HG02571 (cell line): Measurements from ENCODE around the gene DOCK2.

Experiments used
- ATAC-seq: cut with Tn5 transposase; IDR thresholded peaks from one replicate; pipeline ENCODE4 v1.9.1; 2021; ENCODE audit warnings: mild to moderate bottlenecking, moderate library complexity; ENCODE audit not compliant: unreplicated experiment

The DOCK2 gene

DNA sequence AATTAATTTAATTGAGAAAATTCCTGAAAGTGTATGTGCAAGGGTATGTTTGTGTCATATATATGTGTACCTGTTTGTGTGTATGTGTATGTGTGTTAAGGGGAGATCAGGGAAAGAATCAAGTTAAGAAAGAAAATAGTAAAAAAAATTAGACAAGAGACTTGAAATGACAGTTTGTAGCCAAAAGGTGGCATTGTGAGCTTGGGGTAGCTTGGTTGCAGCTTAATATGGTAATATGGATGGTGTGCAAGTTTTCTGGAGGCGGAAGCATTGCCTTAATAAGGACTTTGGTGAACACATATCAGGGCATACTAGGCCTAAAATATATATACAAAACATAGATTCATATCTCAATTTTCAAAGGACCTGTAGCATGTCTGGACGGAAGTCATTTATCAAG is 213.3 kb downstream of the DOCK2 start:
- ATAC-seq: no peak

DNA sequence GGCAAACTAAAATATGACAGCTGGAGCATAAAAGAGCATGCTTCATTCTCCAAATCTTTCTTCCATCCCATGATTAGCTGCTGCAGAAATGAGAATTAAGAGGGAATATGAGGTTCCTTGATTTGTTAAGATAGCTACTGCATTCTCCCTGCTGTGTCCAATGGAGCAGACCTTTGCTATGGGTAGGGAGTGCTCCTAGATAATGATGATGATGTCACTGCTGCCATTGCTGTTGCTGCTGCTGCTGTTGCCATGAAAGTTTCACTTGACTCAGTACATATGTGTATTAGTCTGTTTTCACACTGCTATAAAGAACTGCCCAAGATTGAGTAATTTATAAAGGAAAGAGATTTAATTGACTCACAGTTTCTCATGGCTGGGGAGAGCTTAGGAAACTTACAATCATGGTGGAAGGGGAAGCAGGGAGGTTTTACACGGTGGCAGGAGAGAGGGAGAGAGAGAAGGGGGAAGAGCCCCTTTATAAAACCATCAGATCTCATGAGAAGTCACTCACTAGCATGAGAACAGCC is 214.3 kb downstream of the DOCK2 start:
- ATAC-seq: no peak

DNA sequence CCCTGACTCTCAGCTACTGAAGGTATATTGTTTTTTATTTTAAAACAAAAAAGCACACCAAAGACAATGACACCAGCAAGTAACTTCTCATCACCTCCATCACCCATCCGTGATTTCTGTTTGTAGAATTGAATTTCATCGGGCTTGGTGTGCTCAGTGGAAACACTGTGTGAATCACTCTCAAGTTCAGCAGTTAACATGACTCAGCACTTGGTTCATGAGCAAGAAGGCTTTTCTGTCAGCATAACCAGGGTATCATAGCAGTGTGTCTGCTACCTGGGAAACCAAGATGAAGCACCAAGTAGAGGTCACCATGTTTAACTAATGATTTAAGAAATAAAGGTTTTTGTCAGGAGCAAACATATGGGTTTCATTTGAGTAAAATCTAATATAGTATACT is 219.5 kb downstream of the DOCK2 start:
- no peak for ATAC-seq

DNA sequence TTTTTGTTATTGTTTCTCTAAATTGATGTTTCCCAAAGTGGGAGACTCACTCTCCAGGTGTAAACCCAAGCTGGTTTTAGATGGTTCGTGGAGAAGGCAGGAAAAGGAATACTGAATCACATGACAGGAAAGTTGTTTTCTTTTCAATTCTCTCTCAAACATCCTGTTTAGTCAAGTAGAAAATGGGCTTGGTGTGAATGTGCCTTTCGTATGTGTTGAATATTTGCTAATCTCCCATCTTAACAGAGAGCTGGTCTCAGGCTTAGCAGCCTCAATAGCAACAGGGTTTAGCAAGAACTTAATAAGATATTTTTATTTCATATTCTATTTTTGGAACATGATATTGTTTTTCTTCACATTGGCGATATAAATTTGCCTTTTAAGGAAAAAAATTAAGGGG is 223.5 kb downstream of the DOCK2 start:
- ATAC-seq: no peak

DNA sequence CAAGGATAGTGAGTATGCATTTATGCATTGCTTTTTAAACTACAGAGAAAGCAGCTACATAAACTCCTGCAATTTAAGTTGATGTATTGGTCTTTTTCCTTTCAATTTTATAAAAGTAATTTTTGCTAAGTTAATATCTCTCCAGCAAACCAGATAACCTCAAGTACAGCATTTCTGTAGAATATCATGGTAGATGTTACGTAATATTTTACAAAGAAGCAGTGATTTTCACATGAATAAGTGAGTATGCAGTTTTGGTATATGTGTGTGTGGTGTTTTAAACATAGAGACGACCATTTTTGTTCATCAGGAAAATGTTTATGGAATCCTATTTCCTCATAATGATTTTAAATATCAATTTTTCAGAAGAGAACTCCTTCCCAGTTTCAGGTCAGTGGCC is 224.4 kb downstream of the DOCK2 start:
- ATAC-seq: no peak

DNA sequence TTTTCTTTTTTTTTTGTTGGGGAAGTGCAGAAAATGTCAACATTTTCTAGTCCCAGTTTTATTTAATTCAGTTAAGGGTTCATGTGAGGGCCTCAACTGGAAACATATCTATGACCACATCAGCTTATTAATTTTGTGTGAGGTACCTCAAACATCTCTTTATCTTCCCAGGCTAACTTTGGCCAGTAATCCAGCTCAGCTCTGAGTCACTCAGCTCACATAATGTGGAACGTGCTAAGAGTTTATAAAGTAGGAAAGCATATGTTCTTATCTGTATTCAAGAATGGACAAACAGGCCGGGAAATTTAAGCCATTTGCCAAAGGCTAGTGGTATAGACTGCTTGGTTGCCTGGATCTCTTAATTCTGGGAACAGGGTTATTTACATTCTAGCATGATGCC is 224.9 kb downstream of the DOCK2 start:
- ATAC-seq: no peak

DNA sequence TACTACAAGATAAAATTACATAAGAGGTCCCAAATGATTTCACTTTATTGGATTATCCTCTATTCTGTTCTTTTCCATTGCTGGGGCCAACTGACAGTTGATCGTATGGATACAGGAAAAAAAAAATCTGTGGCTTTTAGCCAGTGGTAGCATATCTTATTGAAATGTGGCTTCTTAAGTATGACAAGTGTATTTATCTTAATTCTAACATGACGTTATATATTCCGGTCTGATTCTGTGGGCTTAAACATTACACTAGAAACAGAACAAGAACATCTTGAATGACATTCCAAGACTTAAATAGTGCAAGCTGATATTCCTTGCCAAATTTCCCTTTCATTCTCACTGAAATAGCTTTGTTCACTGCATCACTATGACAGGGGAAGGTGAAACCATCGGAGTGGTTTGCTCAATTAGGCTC is 225.3 kb downstream of the DOCK2 start:
- ATAC-seq: no peak

DNA sequence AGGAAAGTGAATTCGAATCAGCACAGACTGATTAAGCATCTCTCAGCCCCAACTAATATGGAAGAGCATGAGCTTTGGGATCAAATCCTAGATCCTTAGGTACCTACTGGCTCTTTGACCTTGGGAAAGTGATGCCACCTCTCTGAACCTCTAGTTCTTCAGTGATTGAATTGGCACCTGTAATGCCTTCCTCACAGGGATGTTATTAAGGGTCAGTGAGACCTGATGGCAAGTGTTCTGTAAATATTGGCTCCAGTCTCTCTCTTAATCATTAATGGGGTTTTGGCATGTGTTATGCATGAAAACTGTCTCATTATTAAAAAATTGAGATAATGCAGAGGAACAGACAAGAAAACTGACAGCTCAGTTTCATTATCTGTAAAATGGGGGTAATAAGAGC is 227.4 kb downstream of the DOCK2 start:
- no peak for ATAC-seq

DNA sequence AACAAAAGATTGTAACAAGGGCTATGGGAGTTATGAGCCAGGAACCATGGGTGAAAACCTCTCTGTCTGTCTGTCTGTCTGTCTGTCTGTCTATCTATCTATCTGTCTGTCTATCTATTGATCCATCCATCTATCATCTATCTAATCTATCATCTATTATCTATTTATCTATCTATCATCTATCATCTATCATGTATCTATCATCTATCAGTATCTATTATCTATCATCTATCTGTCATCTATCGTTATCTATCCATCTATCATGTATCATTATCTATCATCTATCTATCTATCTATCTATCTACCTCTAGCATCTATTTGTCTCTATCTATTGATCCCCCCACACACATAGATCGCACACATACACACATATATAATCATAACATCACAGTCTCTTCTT is 230.3 kb downstream of the DOCK2 start:
- ATAC-seq: no peak

DNA sequence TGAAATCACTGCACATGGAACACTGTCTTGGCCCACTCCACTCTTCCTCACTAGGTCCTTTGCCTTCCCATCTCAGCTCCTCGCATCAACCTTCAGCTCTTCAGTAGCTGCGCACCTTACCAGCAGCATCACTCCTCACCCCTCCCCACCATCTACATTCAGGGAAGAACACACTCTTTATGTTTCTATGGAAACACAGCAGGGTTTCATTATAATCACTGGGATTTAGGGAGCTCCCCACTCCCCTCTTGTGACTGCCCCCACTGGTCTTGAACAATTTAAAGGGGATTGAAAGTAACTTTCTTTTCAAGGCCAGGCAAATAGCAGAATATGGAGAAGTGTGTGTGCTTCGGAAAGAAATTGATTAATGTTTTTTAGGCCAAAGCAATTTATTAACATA is 232.0 kb downstream of the DOCK2 start:
- no peak for ATAC-seq

DNA sequence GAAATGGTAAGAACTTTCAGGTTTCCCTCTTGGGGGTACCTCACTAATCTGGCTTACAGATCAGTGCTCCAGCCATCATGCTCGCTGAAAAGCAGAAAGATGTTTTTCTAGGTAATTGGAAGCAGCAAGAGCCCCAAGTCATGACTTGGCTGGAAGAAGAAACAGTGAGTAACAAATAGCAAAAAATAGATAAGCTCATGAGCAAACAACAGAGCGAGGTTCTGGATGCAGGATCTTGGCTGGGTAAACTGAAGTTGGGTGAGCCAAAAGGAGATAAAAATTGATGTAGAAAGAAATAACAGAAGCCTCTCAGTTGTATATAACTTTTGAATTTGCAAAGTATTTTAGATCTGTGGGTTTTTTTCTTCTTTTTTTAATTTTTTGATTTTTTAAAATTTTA is 233.1 kb downstream of the DOCK2 start:
- ATAC-seq: no peak

DNA sequence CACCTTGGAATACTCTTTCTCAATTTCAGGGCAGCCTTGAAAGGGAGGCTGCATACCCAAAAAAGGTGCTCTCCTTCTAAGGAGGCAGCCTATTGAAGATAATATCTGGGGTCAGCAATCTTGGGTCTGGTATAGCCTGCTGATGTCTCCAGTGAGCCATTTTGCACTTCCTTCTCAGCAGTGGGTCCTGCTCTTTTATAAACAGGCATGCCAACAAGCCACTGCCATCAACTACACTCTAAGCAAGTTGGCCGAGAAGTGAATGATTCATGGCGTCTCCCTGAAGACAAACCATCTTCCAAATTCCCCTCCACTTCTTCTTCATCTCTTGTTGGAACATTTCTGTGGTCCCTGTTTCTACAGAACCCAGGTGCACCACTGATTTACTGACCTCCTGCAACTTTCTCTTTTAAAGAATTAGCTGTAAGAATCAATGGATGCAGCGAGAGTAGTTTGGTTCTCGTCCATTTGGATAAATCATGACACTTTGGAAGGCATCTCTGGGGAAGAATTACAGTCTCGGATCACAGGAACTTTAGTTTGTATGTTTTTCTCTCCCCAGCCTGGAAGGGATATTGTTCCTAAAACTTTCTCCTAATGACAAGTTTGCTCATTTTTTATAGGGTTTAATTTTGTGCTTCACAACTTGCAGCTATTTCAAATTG is 234.9 kb downstream of the DOCK2 start:
- ATAC-seq: no peak

DNA sequence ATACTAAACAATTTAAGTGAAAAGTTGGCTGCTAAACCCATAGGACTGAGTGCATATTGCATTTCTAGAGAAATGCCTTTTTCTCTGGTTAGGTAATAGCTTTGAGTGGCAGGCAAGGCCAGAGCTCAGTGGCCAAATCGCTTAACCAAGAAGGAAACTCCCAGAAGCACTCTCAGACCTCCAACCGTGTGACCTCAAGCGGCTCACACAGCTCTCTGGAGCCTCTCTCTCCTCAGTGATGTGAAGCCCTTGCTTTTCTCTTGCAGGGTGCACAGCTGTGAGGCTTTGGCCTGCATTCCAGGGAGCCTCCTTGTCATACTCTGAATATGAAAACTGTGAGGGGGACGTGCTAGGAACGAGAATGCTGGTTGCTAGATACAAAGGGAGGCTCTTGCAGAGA is 236.6 kb downstream of the DOCK2 start:
- ATAC-seq: no peak

DNA sequence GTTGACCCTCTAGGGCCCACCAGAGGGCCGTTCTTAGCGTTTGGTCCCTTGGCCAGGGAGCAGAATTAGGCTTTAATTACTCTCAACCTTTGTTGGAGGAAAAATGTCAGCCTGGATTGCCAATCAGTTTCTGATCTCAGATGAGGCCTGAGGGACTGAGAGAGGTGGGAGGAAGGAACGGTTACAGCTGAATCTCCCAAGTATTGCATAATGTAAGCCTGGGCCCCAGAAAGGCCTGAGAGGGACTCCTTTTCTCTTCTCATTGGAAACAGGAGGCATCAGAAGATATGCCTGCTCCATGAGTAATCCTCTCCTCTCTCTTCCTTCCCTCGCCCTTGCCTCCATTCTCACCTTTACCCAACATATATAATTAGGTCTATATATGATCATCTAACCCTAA is 237.5 kb downstream of the DOCK2 start:
- no peak for ATAC-seq

DNA sequence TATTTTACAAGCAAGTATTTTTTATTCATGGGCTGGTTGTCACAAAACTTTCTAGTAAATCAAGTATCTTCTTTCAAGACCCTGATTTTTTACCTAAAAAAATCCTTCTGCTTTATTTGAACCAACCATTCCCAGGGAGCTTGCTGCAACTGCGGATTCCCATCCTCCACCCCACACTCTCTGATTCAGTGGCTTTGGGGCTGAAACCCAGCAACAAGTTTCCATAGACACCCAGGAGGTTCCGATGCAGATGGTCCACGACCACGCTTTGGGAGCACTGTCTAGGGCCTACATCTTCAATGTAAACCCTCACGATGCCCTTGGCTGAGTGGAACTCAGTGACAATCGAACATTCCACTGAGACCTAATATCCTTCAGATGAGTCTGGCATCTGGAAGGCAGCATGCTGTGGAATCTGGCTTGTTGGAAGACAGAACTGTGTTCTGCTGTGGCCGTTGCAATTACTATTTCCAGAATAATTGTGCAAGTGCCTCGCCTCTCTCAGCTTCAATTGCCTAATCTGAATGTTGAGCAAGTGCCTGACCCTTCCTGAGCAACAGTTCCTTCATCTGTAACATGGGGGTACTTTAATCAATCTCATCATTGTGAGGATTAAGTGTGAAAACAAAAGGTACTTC is 238.1 kb downstream of the DOCK2 start:
- ATAC-seq: no peak

DNA sequence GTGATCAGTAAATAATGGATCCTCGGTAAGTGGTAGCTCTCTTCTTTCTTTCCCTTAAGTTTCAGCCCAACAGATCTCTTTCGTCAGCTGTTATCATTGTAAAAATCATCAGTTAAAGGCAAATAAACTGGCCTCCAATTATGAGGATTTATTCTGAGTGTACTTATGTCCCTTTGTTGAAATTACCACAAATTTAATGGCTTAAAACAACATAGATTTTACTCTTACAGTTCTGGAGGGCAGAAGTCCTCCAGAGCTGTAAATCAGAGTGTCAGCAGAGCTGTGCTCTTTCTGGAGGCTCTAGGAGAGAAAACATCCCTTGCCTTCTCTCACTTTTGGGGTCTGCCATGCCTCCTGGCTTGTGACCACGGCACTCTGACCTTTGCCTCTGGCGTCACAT is 238.7 kb downstream of the DOCK2 start:
- no peak for ATAC-seq

DNA sequence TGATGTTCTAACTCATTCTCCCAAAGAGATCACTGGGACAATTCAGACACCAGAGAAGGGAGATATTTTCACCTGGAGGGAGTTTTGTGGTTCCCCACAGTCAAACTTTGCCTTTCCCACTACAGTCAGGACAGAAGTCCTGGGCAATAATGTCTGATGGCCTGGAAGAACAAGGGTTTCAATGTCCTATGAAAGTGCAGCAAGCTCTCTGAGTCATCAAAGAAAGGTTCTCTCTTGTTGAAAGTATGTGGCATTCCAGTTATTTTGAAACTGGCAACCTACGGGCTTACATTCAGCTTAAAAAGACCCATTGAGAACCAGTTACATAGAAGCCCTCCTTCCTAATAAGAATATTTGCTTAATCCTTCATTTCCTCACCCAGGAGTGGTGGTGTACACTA is 239.3 kb downstream of the DOCK2 start:
- no peak for ATAC-seq

DNA sequence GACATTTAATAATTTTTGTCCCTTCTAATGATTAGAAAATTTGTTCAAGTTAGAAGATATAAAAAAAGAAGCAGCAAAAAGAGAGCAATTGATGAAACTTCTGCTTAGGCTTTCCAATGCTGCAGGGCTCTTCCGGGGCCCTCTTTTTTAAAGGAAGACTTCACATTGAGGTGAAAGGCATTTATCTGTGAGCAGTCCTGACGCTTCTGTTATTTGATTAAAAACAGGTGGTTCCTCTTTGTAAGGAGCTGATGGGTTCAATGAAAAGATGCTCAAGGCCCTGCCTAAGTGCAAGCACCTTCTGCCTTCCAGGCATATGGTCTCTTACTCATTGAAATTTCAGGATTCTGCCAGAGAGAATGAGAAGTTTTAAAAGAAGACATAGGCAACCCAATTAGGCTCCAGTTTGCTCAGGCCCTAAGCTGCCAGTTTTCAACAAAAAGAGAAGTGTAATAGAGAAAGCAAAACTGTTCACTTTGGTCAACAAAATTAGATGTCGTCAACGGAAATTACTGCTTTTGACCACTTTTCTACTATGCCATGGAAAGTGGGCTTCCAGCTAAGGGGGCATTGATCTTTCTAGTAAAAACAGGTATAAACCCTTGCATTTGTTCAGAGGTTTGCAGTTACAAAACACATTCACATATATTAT is 243.1 kb downstream of the DOCK2 start:
- peak; percentile 54 for ATAC-seq

DNA sequence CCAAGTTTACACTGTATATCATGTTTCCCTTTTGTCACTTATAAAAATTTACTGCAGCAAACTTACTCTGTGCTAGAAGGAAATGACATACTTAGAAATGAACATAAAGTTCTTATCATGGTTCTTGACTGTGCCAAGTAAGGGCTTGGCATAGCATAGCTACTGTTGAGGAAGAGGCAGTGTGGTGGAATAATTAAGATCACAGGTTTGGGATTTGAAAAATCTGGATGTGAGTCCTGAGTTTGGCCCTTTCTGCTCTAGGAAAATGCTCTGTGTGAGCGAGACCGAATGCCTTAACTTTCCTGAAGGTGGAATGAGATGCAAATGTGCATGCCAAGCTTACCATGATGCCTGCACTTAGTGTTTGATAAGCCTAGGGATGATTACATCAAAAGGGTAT is 243.7 kb downstream of the DOCK2 start:
- ATAC-seq: no peak

DNA sequence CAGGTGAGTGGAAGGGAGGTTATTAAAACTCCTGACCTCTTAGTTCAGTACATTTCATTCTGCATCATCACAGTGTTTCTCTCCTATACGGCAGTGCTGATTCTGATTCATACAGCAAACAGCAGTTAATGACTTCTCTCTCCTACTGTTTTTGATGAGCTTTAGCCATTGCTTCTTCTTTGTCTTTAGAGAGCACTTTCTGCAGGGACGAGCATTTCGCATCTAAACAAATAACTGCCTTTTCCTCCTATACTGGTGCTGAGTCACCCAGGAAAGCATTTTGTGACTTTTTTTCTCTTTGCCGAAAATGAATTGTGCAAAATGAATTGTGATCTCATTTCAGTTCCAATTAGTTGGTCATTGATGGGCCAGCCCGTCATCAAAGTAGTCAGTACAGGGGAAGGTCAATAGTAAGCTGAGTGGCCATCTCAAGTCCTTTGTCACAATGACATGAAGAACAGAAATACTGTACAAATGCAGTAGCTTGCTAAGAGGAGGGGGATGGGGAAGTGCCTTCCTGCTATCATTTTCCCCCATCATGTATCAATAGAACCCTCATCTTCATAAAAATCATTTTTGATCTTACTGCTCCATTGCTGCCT is 244.7 kb downstream of the DOCK2 start:
- no peak for ATAC-seq

DNA sequence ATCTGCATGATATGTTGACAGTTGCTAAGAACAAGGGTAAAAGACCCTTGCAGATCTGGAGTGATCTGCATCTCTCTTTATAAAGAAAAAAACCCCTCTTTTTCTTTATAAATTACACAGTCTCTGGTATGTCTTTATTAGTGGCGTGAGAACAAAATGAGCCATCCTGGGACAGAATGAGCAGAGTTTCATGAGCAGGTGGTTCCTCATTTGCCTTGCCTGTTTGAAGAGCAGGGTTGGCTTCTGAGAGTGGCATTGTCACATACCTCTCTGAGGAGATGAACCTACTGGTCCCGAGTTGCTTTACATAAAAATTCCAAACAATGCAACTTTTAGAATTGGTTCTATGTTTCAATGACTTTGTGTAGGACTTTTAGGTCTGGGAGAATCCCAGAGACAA is 249.0 kb downstream of the DOCK2 start:
- no peak for ATAC-seq

DNA sequence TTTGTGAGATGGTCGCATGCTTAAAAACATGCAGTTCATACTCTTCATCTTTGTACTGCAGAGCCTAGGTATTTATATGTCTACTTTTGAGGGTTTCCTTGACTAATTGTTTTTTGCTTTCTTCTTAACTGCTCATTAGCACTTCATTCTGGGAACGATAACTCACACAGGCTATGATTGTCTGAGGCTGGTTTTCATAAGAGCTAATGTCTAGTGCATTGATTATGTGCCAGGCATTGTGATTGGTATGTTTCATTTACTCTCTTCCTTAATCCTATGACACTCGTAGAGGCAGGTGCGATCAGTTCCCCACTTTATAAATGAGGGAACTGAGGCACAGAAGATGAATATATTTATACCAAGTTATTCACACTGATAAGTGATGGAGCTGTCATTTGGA is 249.6 kb downstream of the DOCK2 start:
- no peak for ATAC-seq
